NB4 (cell line): ENCODE results near the gene GFY.
A peak's percentile ranks its signal among the peaks of the same experiment; 100 is the strongest.

ENCODE experiments used
- POLR2A ChIP-seq: IDR thresholded peaks from 2 replicates; pipeline ENCODE4 v1.6.1; 2011; ENCODE audit warnings: mild to moderate bottlenecking; ENCODE audit not compliant: insufficient read length; ENCODE audit errors: extremely low read depth
- TF ChIP-seq, protein P1 (sequence below): IDR thresholded peaks from one replicate; pipeline ENCODE4 v1.5.1; 2012; ENCODE audit warnings: low read depth, low read length
- TF ChIP-seq, protein P2 (sequence below): IDR thresholded peaks from 2 replicates; pipeline ENCODE4 v1.6.1; 2011; ENCODE audit warnings: low read depth, low read length

DNA sequence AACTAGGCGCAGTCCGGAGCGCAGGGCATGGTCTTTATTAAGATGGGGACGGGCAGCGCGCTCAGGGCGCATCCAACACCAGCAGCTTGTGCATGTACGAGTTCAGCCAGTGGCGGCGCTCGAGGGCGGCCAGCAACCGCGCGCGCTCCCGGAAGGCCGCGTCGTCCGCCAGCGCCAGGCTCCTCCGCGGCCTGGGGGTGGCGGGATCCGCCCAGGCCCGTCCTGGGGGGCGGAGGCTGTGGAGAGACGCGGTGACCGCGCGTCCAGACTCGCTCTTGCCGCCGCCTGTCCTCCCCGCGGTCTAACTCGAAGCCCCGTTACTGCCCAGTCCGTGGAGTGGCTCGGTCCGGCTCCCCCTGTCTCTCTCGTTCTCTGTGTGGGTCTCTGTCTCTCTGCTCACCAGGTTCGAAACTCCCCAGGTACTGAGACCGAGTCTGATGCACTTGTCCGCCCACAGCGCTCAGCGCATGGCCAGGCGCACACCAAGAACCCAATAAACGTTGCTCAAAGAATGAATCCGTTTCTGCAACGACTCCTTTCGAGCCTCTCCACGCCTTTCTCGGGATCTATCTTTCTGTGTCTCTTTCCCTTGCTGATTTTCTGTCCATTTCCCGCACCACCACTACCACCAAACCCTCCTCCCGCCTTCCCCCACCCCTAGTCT, 2.6 kb upstream of the GFY start:
- TF ChIP-seq, protein P1, sequence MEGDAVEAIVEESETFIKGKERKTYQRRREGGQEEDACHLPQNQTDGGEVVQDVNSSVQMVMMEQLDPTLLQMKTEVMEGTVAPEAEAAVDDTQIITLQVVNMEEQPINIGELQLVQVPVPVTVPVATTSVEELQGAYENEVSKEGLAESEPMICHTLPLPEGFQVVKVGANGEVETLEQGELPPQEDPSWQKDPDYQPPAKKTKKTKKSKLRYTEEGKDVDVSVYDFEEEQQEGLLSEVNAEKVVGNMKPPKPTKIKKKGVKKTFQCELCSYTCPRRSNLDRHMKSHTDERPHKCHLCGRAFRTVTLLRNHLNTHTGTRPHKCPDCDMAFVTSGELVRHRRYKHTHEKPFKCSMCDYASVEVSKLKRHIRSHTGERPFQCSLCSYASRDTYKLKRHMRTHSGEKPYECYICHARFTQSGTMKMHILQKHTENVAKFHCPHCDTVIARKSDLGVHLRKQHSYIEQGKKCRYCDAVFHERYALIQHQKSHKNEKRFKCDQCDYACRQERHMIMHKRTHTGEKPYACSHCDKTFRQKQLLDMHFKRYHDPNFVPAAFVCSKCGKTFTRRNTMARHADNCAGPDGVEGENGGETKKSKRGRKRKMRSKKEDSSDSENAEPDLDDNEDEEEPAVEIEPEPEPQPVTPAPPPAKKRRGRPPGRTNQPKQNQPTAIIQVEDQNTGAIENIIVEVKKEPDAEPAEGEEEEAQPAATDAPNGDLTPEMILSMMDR: peak; percentile 53
- TF ChIP-seq POLR2A: no peak
- TF ChIP-seq, protein P2, sequence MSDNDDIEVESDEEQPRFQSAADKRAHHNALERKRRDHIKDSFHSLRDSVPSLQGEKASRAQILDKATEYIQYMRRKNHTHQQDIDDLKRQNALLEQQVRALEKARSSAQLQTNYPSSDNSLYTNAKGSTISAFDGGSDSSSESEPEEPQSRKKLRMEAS: no peak
